ENCODE results near the gene THYN1. TPM values are rescaled to one million over a fixed set of nuclear protein-coding genes. Genes with fewer than 3 reads are reported as not detected.

Gene THYN1
- total RNA-seq, 4 donors from 2014 or later, result 49.8 to 143 (median 53.6) TPM

DNA sequence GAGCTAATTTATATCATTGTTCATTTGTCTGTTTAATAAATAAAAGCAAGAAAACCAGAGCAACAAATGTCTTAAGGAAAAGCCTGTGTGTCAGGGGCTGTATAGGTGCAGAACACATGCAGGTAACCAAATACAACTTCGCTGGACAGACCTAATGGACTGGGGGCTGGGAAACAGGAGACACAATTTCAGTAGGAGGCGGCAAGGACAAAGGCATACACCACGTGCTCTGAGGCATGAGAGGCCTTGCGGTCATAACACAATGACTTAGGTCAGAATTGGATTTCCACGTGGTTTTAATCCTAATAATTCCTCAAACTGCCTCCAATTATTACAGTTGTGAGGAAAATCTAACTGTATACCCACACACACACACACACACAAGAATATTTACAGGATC lies 14.3 kb upstream of the THYN1 start:
- H3K27me3 ChIP-seq, result no peaks in the 10 kb centered on the region
- H3K9me3 ChIP-seq, result no peaks in the 10 kb centered on the region
- H3K36me3 ChIP-seq, result no peaks in the 10 kb centered on the region
- no peak overlapping the region for H3K27ac ChIP-seq
- intact Hi-C loops (cut with DNase I; ENCODE audit: low total_unique reads), result loop anchor here (10.0 kb wide), 1 partner anchor 53 kb away; no protein-coding TSS in a partner anchor
- DNase-seq, result no peak
- no peaks in the 10 kb centered on the region for H3K4me1 ChIP-seq
- TF ChIP-seq CTCF (IDR thresholded peaks at IDR 0.05) (no peak), POLR2A (IDR thresholded peaks at IDR 0.05) (no peak)
- no peak overlapping the region for H3K4me3 ChIP-seq

GRCh38 chr11:134266841-134267251 lies 13.7 kb upstream of the THYN1 start:
- TF ChIP-seq CTCF (IDR thresholded peaks at IDR 0.05), result no peak
- no peak for TF ChIP-seq POLR2A (IDR thresholded peaks at IDR 0.05)
- no peak overlapping the region for H3K4me3 ChIP-seq
- no peaks in the 10 kb centered on the region for H3K4me1 ChIP-seq
- H3K27ac ChIP-seq, result no peak overlapping the region
- intact Hi-C loops (cut with DNase I; ENCODE audit: low total_unique reads), result loop anchor here (10.0 kb wide), 1 partner anchor 52 kb away; no protein-coding TSS in a partner anchor
- no peaks in the 10 kb centered on the region for H3K27me3 ChIP-seq
- DNase-seq, result no peak
- no peaks in the 10 kb centered on the region for H3K36me3 ChIP-seq
- H3K9me3 ChIP-seq, result no peaks in the 10 kb centered on the region

DNA sequence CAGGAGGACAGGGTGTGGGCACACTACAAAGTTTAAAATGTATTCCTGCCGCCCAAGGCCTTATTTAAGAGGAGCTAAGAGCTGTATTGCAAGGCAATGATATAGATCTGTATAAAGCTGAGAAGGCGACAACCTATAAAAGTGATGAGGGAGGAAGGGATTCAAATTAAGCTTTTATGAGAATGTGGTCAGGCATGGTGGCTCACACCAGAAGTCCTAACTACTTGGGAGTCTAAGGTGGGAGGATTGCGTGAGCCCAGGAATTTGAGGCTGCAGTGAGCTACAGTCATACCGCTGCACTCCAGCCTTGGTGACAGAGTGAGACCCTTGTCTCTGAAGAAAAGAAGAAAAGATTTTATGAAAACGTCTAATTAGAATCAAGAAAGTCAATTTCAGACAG lies 13.3 kb upstream of the THYN1 start:
- TF ChIP-seq POLR2A (IDR thresholded peaks at IDR 0.05) (no peak), CTCF (IDR thresholded peaks at IDR 0.05) (no peak)
- H3K27ac ChIP-seq, result no peak overlapping the region
- H3K36me3 ChIP-seq, result no peaks in the 10 kb centered on the region
- H3K4me1 ChIP-seq, result no peaks in the 10 kb centered on the region
- H3K27me3 ChIP-seq, result no peaks in the 10 kb centered on the region
- no peaks in the 10 kb centered on the region for H3K9me3 ChIP-seq
- intact Hi-C loops (cut with DNase I; ENCODE audit: low total_unique reads), result loop anchor here (10.0 kb wide), 1 partner anchor 52 kb away; no protein-coding TSS in a partner anchor
- H3K4me3 ChIP-seq, result no peak overlapping the region
- DNase-seq, result no peak

GRCh38 chr11:134264966-134265764 lies 12.0 kb upstream of the THYN1 start:
- no peaks in the 10 kb centered on the region for H3K36me3 ChIP-seq
- no peak overlapping the region for H3K27ac ChIP-seq
- intact Hi-C loops (cut with DNase I; ENCODE audit: low total_unique reads), result loop anchor here (10.0 kb wide), 1 partner anchor 50 kb away; no protein-coding TSS in a partner anchor
- TF ChIP-seq POLR2A (IDR thresholded peaks at IDR 0.05), result no peak
- TF ChIP-seq CTCF (IDR thresholded peaks at IDR 0.05), result no peak
- DNase-seq, result no peak
- H3K27me3 ChIP-seq, result no peaks in the 10 kb centered on the region
- H3K4me3 ChIP-seq, result no peak overlapping the region
- no peaks in the 10 kb centered on the region for H3K4me1 ChIP-seq
- no peaks in the 10 kb centered on the region for H3K9me3 ChIP-seq

Measured in uterus (tissue), 4 donors.